GM19023 (cell line): ENCODE measurements around the gene ZFAND4.
"Not testable (repeated sequence)": the region's sequence is repeated elsewhere in the genome, so short reads cannot be mapped to it uniquely, and the experiment has no call there.

Source experiments
- ATAC-seq: cut with Tn5 transposase; IDR thresholded peaks from one replicate; pipeline ENCODE4 v1.9.1; 2021; ENCODE audit warnings: mild to moderate bottlenecking, moderate library complexity; ENCODE audit not compliant: unreplicated experiment

Gene ZFAND4

DNA sequence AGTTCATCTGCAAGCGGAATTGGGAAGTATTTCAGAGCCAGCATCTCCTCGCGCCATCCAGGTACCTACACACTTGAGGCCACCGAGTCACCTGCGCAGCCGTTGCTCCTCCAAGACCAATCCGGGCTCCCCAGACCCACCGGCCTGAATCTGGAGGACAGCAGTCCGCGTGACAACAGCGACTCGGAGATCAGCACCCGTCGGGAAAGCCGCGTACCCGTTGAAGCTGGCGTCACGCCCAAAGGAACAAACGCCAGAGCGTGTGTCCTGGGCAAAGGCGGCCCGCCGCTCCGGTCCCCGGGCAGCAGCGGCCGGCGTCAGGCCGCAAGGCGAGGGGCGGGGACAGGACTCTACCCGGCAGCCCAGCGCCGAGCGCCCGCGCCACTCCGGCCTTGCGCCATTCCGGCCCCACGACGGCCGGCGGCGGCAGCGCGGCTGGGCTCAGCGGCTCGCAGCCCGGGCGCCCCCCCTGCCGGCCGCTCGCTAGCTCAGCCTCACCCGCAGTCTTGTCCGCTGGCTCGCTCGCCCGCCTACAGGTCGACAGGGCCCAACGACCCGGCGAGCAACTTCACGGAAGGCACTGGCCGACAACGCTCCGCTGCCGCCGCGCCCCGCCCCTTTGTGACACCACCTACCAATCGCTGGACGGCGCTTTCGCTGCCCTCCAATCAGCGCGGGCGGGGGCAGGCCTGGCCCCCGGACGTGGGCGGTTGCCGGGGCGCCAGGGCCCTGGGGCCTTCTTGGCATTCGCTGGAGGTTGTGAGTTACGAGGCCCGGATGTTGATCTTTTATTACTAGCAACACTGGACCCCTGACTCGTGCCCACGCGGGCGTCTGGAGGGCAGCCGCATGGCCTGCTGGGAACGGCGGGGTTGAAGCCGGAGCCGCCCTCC lies at the start of gene ZFAND4:
TSS of gene ZFAND4 (minus strand) at position 592 of the 893 bp plus-strand sequence. CDS start 9,047 bp downstream, outside the sequence.
- ATAC-seq, result peak; percentile 98

DNA sequence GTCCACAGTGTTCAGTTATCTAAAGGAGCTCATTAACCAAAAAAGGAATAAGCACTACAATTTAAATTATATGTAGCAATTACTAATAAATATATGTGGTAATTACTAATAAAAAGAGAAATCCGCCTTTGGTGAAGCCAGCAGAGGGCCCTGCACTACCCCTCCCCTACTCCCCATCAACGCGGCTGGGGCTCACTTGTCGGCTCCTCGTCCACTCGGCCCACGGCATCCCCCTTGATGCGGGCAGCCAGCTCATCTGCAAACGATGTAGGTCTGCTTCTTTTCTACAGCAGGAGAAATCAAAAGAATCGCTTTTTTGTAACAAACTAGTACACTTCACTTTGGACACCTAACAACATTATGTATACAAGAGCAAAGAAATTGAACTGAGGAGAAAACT lies 48.9 kb upstream of the ZFAND4 start:
- ATAC-seq, result not testable (repeated sequence)

DNA sequence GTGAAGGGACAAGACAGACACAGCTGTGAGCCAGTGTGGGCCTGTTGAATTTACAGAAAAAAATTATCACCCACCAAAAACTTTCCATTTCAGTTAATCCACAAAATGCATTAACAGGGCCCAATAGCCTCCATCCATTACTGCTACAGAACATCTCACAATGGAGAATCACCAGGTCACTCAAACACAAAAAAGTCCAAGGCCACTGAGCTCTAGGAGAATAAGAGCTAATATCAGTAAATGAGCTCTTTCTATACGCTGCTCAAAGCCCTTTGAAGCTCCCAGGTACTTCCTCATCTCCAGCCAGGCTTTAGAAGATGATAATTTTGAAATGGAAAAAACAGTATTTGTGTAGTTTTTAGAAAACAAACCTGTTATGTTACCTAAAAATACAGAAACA lies 45.1 kb upstream of the ZFAND4 start:
- not testable (repeated sequence) for ATAC-seq

DNA sequence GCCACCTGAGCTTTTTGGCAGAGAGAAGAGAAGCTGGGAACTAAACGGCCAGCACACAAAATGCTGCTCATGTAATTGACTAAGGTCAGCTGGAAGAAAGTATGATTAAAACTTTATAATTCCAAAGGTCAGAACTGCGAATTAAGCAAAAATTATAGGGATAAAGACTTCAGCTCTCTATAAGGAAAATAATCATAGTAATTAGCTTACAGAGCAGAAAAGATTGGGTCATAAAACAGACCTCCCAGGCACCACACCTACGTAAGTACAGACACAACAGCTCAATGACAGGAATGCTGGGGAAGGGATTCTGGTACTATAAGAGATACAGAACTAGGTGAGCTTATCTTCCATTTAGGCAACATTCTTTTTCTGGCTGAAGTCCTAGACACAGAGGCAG lies 44.5 kb upstream of the ZFAND4 start:
- ATAC-seq, result not testable (repeated sequence)

DNA sequence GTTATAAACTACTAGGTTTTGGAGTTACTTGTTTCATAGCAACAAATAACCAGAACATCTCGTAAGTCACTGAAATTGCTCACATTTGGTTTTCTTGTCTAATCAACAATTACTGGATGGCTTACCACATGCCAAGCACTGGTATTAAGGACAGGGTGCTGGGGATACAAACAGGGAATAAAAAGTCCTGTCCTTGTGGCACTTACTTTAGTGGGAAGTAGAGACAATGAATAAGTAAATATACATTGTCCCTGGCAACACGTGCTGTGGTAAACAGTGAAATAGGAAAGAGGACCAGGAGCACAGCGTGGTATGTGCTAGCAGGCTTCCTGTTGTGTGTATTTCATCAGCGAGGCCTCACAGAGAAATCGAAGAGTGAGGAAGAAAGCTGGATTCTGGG lies 38.7 kb upstream of the ZFAND4 start:
- ATAC-seq, result not testable (repeated sequence)

DNA sequence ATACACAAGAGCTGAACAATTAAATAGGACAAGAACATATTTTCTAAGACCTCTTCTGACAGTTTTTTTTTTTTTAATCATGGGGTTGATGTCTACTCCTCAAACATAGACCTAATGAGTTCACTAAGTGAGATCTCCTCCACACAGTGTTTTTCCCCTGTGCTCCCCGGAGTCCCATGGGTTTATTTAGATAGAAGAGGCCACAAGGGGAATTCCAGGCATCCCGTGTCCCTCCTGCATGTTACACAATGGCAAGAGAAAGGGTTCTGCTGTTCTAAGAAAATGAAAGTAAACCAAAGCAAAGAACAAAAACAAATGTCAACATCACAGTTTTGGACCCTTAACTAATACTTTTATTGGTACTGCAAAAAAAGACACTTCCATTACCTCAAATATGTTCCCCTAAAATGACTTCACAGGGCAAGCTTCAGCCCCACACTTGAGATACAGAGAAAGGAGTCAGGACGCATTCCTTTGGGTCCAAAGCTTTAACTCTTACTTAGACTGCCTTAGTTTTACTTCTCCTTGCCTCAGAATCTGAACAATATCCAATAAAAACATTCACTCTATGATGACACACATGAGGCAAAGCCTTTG lies 37.7 kb upstream of the ZFAND4 start:
- peak; percentile 88 for ATAC-seq

DNA sequence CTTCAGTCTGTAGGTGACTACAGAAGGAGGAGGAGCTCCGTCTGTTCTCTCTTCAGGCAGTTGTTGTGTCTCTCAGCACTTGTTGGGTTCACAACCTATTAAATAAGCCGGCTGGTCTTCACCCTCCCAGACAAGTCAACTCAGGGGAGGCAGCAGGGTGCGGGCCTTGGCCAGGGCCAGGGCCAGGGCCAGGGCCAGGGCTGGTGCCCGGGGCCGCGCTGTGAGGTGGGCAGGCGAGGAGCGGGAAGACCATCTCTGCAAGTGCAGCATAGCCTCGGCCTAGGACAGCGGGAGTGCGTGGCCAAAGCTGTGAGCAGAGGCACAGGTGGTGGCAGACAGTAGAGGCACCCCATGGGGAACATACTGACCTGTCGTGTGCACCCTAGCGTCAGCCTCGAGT lies 5.9 kb upstream of the ZFAND4 start:
- ATAC-seq, result not testable (repeated sequence)

DNA sequence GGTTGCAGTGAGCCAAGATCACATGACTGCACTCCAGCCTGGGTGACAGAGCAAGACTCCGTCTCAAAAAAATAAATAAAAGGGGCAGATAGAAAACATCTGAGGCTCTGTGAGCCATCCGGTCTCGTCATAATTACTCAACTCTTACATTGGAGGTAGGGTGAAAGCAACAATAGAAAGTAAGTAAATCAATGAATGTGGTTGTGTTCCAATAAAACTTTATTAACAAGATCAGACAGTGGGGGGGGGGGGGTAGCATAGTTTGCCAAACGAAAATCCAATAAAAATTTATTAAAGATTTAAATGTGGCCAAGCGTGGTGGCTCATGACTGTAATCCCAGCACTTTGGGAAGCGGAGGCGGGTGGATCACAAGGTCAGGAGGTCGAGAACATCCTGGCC lies 2.8 kb upstream of the ZFAND4 start:
- ATAC-seq, result no peak

DNA sequence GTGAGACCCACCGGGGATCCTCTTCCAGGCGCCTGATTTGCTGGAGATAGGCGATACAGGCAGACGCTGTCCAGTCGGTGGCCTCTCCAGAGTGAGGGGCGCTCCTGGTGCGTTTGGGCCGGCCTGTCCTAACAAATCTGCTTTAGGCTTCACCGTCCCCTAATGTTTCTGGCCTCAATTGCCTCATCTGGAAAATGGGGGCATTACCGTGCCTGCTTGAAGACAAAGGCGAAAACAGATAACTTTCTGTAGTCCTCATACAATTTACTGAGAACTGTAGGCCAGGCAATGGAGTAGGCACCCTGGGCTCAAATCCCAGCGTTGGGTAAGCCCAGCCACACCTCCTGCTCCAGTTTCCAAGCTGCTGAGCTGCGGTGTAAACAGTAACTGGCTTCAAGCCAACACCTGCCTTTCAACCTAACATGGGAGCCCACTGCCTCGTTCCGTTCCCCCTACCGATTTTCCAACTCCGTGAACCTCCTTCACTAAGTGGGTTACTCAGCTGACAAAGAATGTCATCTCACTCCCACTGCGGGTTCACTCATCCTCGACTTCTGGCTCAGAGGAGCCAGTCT lies 589 bp upstream of the ZFAND4 start:
- no peak for ATAC-seq

DNA sequence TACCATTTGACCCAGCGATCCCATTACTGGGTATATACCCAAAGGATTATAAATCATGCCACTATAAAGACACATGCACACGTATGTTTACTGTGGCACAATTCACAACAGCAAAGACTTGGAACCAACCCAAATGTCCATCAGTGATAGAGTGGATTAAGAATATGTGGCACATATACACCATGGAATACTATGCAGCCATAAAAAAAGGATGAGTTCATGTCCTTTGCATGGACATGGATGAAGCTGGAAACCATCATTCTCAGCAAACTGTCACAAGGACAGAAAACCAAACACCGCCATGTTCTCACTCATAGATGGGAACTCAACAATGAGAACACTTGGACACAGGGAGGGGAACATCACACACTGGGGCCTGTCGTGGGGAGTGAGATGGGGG lies 1.3 kb downstream of the ZFAND4 start:
- not testable (repeated sequence) for ATAC-seq

DNA sequence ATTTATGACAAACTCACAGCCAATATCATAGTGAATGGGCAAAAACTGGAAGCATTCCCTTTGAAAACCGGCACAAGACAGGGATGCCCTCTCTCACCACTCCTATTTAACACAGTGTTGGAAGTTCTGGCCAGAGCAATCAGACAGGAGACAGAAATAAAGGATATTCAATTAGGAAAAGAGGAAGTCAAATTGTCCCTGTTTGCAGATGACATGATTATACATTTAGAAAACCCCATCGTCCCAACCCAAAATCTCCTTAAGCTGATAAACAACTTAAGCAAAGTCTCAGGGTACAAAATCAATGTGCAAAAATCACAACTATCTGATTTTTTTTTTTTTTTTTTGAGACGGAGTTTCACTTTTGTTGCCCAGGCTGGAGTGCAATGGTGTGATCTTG lies 2.7 kb downstream of the ZFAND4 start:
- ATAC-seq, result not testable (repeated sequence)

DNA sequence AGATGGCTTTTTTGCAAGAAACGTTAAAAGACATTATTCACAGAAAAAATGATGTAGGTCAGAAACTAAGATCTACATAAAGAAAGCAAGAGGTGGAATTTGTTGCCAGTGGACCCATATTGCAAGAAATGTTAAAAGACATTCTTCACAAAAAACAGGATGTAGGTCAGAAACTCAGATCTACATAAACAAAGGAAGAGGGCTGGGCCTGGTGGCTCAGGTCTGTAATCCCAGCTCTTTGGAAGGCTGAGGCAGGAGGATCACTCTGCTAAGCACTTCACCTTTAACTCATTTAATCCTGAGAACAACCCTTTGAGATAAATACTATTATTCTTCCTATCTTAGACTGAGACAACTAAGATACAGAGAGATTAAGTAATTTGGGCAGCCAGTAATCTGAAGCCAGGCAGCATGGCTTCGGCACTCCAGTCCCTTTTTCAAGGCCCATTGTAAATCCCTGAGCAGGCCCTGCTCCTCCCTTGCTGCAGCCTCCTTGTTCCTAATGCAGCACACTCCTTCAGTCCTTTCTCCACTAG lies 11.6 kb downstream of the ZFAND4 start:
- no peak for ATAC-seq

DNA sequence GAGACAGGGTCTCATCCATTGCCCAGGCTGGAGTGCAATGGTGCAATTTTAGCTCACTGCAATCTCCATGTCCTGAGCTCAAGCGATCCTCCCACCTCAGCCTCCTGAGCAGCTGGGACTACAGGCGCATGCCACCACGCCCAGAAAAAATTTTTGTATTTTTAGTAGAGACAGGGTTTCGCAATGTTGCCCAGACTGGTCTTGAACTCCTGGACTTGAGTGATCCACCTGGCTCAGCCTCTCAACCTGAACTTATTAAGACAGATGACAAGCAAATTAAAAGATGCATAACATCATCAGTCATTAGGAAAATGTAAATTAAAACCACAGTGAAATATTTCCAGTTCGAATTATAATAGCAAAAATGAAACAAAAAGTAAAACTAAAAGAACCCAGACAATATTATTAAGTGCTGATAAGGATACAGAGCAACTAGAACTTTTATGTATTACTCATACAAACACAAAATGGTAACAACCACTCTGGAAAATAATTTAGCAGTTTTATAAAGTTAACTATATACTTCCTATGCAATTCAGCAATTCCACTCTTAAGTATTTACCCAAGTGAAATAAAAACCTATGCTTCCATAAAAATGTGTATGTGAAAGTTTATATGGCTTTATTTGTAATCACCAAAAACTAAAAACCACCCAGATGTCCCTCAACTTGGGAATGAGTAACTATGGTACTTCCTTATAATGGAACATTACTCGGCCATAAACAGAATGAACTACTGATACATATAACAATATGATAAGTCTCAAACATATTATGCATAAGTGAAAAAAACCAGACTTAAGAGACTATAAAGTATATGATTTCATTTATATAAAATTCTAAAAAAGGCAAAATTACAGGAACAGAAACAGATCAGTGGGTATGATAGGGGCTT lies 15.3 kb downstream of the ZFAND4 start:
- ATAC-seq, result no peak

DNA sequence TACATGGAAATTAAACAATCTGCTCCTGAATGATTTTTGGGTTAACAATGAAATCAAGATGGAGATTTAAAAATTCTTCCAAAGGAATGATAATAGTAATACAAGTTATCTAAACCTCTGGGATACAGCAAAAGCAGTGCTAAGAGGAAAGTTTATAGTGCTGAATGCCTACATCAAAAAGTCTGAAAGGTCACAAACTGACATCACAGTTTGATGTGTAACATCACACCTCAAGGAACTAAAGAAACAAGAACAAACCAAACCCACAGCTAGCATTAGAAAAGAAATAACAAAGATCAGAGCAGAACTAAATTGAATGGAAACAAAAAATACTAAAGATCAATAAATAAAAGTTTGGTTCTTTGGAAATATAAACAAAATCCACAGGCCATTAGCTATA lies 17.4 kb downstream of the ZFAND4 start:
- no peak for ATAC-seq

DNA sequence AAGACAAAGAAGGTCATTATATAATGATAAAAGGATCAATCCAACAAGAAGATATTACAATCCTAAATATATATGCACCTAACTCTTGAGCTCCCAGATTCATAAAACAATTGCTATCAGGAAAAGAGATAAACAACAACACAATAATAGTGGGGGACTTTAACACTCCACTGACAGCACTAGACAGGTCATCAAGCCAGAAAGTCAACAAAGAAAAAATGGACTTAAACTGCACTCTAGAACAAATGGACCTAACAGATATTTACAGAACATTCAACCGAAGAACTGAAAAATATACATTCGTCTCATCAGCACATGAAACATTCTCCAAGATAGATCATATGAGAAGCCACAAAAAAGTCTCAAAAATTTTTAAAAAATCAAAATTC lies 17.8 kb downstream of the ZFAND4 start:
- not testable (repeated sequence) for ATAC-seq

DNA sequence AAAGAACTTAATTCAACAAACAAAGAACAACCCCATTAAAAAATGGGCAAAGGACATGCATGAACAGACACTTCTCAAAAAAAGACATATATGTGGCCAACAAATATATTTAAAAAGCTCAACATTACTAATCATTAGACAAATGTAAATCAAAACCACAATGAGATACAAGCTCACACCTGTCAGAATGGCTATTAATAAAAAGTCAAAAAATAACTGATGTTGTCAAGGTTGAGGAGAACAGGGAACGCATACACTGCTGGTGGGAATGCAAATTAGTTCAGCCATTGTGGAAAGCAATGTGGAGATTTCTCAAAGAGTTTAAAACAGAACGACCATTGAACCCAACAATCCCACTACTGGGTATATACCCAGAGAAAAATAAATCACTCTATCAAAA lies 19.1 kb downstream of the ZFAND4 start:
- peak; percentile 75 for ATAC-seq

DNA sequence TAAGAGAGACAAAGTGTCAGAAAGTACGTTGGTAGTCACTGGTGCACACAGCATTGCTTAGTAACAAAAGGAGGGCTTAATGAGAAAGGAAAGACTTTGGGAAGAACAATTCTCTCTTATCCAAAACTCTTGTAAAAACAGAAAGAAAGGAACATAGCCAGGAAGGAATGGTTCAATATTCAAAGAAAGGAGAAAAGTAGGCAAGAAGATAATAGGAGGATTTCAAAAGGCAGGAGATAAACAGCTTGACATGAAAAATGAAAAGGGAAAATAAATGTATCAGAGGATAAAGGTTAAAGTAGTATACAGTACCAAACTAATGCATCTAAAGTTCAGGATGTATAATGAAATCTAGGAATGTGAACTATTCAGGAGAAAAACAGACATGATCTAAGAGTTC lies 20.1 kb downstream of the ZFAND4 start:
- no peak for ATAC-seq

DNA sequence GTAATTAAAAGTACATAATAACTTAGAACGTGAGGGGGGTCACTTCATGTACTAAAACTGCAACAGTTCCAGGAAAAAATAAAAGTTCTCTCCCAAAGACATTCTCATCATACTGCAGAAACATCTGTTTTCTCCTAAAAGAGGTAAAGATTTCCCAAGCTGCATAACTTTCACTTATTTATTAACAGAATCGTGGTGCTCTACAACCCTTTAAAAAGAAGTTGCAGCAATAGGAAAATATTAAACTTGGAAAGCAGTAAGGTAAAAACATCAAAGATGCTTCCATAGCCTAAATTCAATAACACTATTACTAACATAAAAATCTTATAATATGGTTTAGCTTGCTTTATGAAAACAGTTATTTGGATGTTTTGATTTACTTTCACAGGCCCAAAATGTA lies 23.3 kb downstream of the ZFAND4 start:
- no peak for ATAC-seq

DNA sequence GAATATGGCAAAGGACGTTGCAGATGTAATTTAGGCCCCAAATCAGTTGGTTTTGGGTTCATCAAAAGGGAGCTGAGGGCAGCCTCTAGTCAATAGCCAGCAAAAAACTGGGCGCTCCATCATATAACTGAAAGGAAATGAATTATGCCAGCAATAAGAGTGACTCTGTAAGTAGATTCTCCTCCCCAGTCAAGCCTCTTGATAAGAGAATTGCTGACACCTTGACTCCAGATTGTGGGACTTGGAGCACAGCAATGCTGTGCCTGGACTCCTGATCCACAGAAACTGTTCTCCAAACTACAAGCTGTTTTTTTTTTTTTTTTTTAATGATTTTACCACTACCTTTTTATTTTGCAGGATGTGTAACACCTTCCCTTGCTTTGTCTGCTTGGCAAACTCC lies 25.5 kb downstream of the ZFAND4 start:
- ATAC-seq, result no peak

DNA sequence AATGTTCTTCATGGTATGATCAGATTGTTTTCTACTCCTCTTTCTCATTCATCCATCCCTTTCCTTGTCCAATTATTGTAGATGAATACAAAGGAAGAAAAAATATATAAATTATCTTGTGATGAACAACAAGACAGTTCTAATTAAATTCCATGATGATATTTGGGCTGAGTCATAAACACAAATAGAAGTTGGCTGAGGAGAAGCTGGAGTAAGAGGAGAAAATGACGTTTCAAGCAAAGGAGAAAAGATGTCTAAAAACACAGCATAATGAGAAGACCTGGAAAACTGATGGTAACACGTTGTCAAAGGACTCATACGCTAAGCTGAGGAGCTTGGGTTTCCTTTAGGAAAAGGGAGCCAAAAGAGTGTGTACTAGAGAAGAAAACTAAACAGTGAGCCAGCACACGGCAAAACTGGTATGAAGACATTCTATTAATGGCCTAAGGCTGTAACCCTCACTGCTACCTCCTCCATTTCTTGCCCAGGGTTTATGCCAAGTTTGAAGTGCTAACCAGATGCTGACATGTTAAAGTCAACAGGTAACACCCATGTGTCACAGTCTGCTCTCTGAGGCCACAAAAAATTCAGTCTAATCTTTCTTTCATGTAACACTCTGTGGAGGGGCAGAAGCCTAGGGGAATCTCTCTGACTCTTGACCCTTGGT lies 26.1 kb downstream of the ZFAND4 start:
- ATAC-seq, result no peak
